HG03196 (cell line): Measurements from ENCODE around the gene ZNF814.
"Not testable (repeated sequence)": the region's sequence is repeated elsewhere in the genome, so short reads cannot be mapped to it uniquely, and the experiment has no call there.

Source experiments
- ATAC-seq: cut with Tn5 transposase; IDR thresholded peaks from one replicate; pipeline ENCODE4 v1.9.1; 2021; ENCODE audit not compliant: unreplicated experiment

ZNF814 gene

GRCh38 chr19:57819475-57820148 is 69.2 kb downstream of the ZNF814 start:
- peak; percentile 82 for ATAC-seq

GRCh38 chr19:57818378-57818777 is 70.5 kb downstream of the ZNF814 start:
- ATAC-seq: no peak

GRCh38 chr19:57817976-57818375 is 70.9 kb downstream of the ZNF814 start:
- ATAC-seq: no peak

GRCh38 chr19:57816652-57817051 is 72.2 kb downstream of the ZNF814 start:
- ATAC-seq: no peak

GRCh38 chr19:57815247-57816075 is 73.4 kb downstream of the ZNF814 start:
- no peak for ATAC-seq

- ATAC-seq: peak; percentile 81
Observed at GRCh38 chr19:57814505-57815246, 74.2 kb downstream of the ZNF814 start, which contains the start of gene ZNF552. ZNF552 (minus strand) TSS chr19:57814913; CDS start chr19:57814743, 170 bp downstream.

GRCh38 chr19:57813919-57814504 is 74.8 kb downstream of the ZNF814 start:
- ATAC-seq: no peak

- ATAC-seq: not testable (repeated sequence)
Observed at GRCh38 chr19:57812975-57813820, 75.6 kb downstream of the ZNF814 start.

- no peak for ATAC-seq
Observed at GRCh38 chr19:57812226-57812625, 76.6 kb downstream of the ZNF814 start.

- ATAC-seq: not testable (repeated sequence)
Observed at GRCh38 chr19:57810410-57811295, 78.2 kb downstream of the ZNF814 start.

GRCh38 chr19:57807541-57807940 is 81.3 kb downstream of the ZNF814 start:
- ATAC-seq: no peak

GRCh38 chr19:57803594-57804325 is 85.1 kb downstream of the ZNF814 start:
- ATAC-seq: no peak

- ATAC-seq: no peak
Observed at GRCh38 chr19:57803265-57803593, 85.6 kb downstream of the ZNF814 start.

GRCh38 chr19:57802269-57802668 is 86.6 kb downstream of the ZNF814 start:
- no peak for ATAC-seq

GRCh38 chr19:57800696-57801095 is 88.1 kb downstream of the ZNF814 start:
- ATAC-seq: no peak
